Stimulated activated CD4-positive, alpha-beta T cell treated with anti-CD3 and anti-CD28 coated beads, Interleukin-1b, Interleukin-23, amount 100 ng/mL, for 4 hours (primary cell): Measurements from ENCODE around the gene TMEM212.
"Not testable (repeated sequence)": the region's sequence is repeated elsewhere in the genome, so short reads cannot be mapped to it uniquely, and the experiment has no call there.

Source experiments
- DNase-seq, 2 donors: peaks; one replicate each; pipeline ENCODE4 v3.0.0-alpha.2; 2020; ENCODE audit warnings: low read depth in 2 of 2

Gene TMEM212

GRCh38 chr3:171858770-171859169 lies 15.6 kb downstream of the TMEM212 start:
- DNase-seq: not testable (repeated sequence)

- no peak for DNase-seq
Measured at GRCh38 chr3:171860830-171861535, 17.8 kb downstream of the TMEM212 start.

- no peak for DNase-seq
Measured at GRCh38 chr3:171862392-171862791, 19.2 kb downstream of the TMEM212 start.

DNA sequence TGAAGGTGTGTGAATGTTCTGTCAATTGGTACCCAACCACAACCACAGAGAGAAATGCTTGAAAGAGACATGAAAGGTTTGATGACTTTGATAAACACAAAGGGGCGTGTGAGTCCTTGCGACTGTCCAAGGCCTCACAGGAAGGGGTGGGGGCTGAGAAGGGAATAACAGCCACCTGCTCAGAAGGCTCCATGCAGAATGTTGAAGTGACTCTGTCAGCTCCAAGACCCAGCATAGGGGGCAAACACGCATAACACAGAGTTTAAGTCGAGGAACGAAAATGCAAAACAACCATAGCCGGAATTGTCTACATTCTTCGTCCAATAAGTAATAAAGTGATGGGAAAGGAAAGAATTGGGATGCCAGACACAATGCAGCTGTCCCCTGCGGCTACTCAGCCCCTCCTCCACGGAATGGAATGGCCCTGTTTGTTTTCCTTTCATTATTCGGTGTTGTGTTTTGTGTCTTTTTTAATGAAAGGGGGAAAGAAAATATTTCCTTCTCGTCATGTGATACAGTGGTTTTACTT lies 19.9 kb downstream of the TMEM212 start:
- no peak for DNase-seq

- DNase-seq: no peak
Measured at GRCh38 chr3:171863920-171864319, 20.8 kb downstream of the TMEM212 start.

DNA sequence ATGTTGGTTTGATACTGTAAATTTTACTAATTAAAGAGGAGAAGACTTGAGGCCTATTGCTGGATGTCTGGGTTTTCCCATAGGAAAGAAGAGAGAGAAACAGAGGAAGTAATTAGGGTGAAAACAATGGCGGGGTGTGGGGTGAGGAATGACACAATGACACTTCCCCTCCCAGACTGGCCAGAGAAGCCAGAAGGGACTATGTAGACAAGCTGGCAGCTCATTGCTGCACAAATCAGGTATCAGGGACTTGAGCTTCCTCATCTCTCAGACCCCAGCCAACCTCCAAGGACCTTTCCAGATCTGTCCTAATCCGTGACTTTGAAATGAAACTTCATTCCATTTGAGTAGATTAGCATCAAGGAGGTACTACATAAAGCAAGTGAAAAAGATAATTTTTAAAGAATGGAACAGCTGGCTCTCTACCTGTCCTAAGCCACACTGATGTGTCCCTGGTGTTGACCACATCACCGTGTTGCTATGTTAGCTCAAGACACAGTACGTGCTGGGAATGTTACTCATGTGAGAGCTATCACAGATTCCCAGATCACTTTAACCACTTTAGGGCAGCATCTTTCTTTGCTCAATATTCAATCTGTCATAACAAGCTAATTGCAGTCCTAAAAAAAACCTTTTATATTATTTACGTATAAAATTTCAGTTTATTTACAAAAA lies 22.2 kb downstream of the TMEM212 start:
- no peak for DNase-seq

- DNase-seq: no peak
Measured at GRCh38 chr3:171867981-171868380, 24.8 kb downstream of the TMEM212 start.

- DNase-seq: no peak
Measured at GRCh38 chr3:171871392-171872274, 28.5 kb downstream of the TMEM212 start.

DNA sequence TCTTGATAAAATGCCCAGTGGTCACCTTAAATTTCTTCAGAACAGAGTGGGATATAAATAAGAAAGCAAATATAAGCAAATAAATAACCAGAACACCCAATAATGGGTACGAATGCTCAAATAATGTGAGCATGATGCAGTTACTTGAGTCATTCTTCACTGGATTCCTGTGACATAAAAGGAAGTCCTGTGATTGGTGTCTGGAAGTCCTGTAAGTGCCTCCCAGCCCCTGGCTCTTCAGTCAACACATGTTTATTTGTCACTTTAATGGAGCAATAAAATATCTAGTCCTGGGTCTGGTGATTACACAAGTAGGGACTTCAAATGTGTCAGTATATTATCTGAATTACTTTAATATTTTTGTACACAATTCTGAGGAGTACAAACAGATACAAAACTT lies 30.4 kb downstream of the TMEM212 start:
- DNase-seq: no peak

- no peak for DNase-seq
Measured at GRCh38 chr3:171874251-171874681, 31.1 kb downstream of the TMEM212 start.

DNA sequence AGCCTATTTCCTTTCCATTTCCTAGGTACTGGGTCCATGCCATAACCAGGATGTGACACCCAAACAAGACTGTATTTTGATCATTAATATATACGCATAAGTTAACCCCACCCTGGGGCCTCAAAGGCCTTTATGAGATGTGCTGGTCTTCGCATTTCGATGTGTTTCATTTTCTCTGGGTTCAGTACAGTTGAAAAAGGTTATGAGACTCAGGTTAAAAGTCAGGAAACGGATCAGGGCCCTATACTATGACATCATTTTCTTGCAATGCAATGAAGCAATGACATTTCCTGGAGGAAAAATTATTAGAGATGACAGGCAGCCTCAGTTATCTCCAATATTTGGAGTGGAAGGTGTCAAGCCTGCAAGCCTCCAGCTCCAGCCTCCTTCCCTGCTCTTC lies 31.7 kb downstream of the TMEM212 start:
- no peak for DNase-seq

GRCh38 chr3:171875923-171876412 lies 32.8 kb downstream of the TMEM212 start:
- DNase-seq: no peak

DNA sequence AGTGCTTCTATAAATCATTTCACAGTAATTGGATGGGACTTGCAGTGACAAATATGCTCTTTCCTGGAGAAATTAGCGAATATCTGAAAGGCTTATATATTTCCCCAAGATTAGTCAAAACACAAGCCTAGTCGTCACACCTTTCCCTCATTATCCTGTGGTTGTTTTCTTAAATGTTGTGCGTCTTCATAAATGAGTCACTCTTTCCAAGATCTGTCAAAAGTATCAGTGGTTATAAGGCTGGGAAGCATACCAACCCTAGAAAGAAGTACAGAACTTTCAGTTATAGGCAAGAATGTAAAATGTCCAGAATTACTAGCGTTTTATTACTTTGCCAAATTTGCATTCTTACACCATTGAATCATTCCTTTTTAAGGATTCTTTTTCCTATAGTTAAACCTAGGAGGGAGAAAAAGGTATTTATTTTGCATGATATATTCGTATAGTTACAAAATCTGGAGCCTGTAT lies 33.6 kb downstream of the TMEM212 start:
- no peak for DNase-seq

DNA sequence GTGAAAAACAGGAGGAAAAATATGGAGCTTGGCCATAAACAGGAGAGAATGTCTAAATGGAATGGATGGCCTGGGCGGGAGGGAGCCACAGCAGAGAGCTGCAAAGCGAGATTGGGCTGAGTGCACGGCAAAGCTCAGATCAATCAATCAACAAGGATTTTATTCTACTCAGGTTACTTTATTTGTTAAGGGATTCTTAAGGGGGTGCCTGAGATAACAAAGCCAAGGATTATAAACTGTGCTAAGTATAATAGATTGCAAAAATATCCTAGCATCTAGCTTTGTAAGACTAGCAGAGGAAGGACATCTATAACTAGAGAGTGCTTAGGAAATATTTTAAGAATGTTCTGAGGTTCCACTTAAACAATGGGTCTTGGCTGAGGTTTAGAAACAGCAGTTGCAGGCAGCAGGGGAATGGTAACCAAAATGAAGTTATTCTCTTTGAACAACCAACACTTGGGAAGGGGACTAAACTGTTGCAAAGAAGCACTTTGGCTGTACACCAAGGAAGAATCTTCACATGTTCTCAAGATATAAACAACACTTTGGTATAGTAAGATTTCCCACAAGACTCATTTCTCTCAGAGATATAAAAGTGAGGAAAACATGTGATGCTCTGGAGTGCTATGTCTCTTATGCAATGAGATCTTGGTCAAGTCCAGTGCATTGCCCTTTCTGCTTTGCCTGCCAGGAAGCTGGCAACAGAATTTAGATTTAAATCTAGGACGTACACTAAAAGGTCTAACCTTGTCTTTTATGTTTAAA lies 35.5 kb downstream of the TMEM212 start:
- no peak for DNase-seq

DNA sequence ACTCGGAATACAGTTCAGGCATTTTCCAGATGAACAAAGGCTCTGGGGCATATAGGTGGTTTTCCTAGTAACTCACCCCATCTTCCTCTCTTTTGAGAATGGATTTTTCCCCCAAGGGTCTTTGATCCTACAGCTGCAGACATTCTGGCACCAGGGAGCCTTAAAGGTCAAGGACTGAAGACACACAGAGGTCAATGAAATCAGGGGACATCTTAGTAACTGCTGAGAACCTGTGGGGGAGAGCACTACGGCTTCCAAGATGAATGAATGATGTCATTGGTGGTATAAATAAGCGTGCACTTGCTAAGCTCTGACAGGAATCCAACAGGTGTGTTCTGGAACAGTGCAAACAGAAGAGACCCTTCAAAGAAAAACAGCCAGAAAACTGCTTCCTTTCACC lies 36.3 kb downstream of the TMEM212 start:
- no peak for DNase-seq

GRCh38 chr3:171880101-171880870 lies 37.1 kb downstream of the TMEM212 start:
- DNase-seq: no peak

- DNase-seq: no peak
Measured at GRCh38 chr3:171881251-171881650, 38.1 kb downstream of the TMEM212 start.

- no peak for DNase-seq
Measured at GRCh38 chr3:171883257-171883892, 40.2 kb downstream of the TMEM212 start.

GRCh38 chr3:171883893-171884279 lies 40.7 kb downstream of the TMEM212 start:
- no peak for DNase-seq

GRCh38 chr3:171888466-171888865 lies 45.3 kb downstream of the TMEM212 start:
- no peak for DNase-seq
